ENCODE measurements around the gene MCF2L.

MCF2L gene

DNA sequence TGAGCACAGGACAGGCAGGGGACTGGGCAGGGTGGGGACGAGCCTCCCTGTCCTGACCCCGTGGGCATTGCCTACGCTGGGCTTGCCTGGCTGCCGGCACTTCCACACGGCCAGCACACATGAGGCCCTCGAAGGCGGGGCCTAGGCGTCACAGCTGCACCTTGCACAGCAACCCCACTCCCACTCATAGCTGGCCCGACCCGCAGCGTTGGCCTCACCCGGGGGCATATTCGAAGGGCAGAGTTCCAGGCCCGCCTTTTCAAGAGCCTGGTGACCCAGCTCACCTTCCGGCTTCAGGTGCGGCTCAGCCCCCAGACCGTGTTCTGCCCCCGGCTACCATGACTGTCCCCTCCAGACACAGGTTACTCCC, 172.6 kb downstream of the MCF2L start:
- no peak for DNase-seq

DNA sequence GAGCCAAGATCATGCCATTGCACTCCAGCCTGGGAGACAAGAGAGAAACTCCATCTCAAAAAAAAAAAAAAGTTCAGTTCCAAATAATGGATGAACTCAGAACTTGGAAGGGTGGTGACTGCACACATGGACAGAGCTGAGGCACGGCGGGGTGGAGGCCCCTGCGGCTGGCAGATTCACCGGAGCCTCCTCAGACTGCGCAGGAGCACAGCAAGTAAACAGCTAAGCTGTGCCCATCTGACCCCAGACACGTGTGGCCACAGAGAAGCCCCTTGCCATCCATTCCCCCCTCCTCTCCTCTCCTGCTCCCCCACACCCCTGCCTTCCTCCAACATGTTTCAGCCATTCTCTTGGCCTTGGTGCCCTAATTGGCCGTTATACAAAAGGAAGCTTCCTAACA, 173.9 kb downstream of the MCF2L start:
- DNase-seq = no peak

DNA sequence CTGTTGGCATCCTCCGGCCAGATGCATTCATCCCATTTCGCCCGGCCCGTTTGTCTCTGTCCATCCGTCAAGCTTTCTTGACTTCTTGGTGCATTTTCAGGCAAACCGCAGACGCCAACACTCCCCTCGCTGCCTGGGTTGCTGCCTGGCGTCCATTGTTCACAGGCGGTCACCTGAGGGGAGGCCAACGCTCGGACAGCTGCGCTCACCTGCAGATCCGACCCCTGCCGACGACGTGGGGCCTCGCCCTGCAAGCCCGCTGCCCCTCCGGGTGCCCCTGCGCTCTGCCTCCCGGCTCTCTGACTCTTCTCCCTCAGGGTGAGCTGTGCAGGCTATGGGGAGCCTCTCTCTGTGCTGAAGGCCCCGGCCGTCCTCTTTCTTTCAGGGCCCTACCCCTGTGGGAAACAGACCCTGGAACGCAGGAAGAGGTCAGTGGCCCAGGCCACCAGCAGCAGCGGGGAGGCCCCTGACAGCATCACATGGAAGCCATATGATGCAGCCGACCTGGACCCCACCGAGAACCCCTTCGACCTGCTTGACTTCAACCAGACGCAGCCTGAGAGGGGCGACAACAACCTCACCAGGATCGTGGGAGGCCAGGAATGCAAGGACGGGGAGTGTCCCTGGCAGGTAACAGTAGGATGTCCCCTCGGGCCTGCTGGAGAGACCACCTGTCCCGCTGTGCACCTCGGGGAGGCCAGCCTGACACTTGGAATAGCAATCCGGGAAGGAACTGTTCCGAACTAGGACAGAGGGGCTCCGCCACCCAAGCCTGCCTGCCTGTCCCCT, 174.6 kb downstream of the MCF2L start:
- no peak for DNase-seq

DNA sequence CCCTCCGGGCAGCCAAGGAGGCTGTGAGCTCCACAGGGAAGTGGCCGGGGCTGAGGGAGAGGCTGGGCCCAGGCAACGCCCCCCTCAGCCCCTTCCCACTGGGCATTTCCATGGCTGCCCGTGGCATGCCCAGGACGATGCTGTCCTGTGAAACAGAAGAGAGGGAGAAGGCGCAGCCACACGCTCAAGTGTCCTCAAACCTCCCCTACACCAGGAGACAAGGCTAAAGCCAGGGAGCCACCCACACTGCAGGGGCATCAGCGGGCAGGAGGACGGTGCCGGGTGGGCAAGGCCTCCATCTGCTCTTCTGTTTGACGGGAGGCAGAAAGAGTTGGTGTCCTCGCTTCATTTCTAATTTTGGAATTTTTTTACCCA, 175.2 kb downstream of the MCF2L start:
- no peak for DNase-seq

DNA sequence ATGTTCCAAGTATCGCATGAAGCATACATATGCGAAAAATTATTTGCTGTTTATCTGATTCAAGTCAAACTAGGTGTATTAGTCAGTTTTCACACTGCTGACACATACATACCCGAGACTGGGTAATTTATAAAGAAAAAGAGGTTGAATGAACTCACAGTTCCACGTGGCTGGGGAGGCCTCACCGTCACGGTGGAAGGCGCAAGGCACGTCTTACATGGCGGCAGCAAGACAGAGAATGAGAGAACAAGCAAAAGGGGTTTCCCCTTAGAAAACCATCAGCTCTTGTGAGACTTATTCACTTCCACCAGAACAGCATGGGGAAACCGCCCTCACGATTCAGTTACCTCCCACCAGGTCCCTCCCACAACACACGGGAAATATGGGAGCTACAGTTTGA, 176.5 kb downstream of the MCF2L start:
- DNase-seq = no peak

DNA sequence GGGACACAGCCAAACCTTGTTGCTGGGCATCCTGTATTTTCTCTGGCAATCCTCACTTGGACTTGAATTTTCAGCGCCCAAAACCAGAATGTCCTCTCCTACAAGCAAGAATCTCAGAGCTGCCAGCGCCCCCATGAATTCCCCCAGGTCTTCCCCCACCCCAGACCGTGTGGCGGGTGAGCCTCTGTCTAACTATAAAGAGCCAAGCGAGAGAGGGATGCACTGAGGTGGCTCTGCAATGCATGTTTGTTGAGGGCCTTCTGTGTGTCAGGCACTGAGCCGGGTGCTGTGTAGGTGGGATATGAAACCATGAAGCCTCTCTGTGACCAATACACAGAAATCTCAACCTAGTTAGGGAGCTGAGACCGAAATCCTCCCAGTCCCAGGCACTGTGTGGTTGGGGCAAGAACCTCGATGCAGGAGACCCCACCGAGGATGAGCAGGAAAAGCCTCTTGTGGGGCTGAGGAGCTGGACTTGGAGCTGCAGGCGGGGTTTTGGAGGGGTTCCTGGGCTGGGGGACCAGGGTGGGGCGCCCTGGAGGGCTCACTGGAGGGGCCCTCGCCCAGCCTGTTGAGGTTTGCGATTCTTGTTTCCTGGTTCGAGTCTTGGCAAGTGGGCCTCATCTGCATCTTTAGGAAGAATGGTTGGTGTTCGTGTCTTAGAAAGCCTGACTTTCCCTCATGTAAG, 177.0 kb downstream of the MCF2L start:
- DNase-seq = no peak

DNA sequence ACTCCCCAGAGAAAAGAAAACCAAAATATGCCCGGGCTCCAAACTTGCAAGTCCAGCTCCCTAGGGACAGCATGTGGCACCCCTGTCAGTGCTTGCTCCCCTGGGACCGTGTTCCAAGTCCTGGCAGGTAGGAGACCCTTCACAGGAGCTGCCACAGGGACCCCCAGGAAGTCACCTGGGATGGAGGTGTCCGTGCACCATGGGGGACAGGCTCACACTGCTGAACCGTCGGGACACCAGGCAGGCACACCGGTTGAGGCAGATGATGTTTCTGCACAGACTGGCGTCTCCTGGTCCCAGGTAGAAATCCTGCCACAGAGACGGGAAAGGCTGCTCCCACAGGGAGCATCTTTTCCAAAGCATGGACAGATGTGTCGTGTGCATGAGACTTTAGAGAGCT, 177.7 kb downstream of the MCF2L start:
- no peak for DNase-seq

DNA sequence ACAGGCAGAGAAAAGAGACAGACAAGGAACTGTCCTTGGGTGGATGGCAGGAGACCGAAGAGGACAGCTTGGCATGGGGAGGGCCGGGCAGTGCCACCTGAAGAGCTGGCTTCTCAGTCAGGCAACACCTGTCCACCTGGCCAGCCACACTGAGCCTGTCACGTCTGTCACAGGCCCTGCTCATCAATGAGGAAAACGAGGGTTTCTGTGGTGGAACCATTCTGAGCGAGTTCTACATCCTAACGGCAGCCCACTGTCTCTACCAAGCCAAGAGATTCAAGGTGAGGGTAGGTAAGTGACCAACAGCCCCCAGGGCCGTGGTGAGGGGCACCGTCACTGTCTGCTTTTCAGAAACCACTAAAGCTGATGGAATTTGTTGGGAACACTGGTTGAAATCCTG, 178.2 kb downstream of the MCF2L start:
- no peak for DNase-seq

DNA sequence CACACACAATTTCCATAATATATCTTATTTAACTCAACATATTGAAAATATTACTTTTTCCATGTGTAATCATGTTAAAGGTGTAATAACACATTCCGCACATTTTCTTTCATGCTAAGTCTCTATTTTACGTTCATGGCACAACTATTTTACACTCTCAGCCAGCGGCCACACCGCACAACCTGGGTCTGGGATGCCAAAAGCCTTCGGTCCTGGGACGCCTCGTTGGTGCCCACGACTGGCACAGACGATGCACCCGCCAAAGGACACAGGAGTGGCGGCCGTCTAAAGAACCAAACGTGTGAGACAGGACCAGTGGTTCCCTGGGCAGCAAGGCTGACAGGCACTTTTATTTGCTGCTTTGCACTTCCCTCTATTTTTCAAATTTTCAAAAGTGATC, 179.4 kb downstream of the MCF2L start:
- no peak for DNase-seq

DNA sequence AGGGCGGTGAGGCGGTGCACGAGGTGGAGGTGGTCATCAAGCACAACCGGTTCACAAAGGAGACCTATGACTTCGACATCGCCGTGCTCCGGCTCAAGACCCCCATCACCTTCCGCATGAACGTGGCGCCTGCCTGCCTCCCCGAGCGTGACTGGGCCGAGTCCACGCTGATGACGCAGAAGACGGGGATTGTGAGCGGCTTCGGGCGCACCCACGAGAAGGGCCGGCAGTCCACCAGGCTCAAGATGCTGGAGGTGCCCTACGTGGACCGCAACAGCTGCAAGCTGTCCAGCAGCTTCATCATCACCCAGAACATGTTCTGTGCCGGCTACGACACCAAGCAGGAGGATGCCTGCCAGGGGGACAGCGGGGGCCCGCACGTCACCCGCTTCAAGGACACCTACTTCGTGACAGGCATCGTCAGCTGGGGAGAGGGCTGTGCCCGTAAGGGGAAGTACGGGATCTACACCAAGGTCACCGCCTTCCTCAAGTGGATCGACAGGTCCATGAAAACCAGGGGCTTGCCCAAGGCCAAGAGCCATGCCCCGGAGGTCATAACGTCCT, 180.0 kb downstream of the MCF2L start:
- DNase-seq = no peak

Measured in NCI-H1092 (cell line).